ENCODE data around the gene CCDC92. TPM values are rescaled to one million over a fixed set of nuclear protein-coding genes. Genes with fewer than 3 reads are reported as not detected.

CCDC92 gene
- total and polyA plus RNA-seq, 2 donors (not counting 1 experiment from before 2014, with no cell fraction given): 26.6 to 36.2 TPM

DNA sequence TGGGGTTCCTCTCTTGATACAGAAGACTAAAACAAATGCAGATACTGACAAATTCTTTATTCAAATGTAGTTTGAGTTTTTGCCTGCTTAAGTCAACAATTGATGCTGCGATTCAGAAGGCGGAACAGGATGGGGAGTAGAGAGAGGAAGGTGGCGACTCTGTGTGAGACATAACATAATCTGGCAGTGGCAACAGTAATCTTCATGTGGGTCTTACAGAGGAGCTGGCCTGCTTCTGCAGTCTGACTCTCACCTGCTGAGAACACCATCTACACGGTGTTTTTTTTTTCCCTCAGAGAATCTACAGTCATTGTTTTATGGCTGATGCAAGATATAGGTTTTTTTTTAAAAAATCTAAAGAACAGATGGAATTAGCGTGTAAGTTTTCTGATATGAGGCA is 10.1 kb downstream of the CCDC92 start:
- ATAC-seq (ENCODE audit: low read depth) (no peak), DNase-seq (no peak)
- ChIA-PET CTCF (interaction anchor here (0.6 to 1.2 kb wide), 2 partner anchors 22 to 1079 kb away, joined by 3 to 4 read pairs; no protein-coding TSS in a partner anchor), POLR2A (no interaction called here)
- H3K4me2 ChIP-seq (replicated peaks; ENCODE audit: low read depth, low read length, poor library complexity, severe bottlenecking): no peak overlapping the region
- H3K4me1 ChIP-seq (ENCODE audit: control insufficient read depth in 2 of 2, insufficient read depth in 2 of 2, low read length in 2 of 2): no peaks in the 10 kb centered on the region
- H2AFZ ChIP-seq (ENCODE audit: insufficient read depth, low read depth, low read length, poor library complexity, severe bottlenecking): no peak overlapping the region
- no peaks in the 10 kb centered on the region for H3K27me3 ChIP-seq (replicated peaks in 1 of 4; ENCODE audit: control extremely low read depth in 1 of 4, control insufficient read depth in 3 of 4, insufficient read depth in 4 of 4, low read length in 3 of 4)
- no peaks in the 10 kb centered on the region for H3K9me3 ChIP-seq (ENCODE audit: control extremely low read depth in 1 of 3, control insufficient read depth in 2 of 3, insufficient read depth in 1 of 3, low read length in 2 of 3)
- H3K4me3 ChIP-seq (ENCODE audit: control extremely low read depth in 1 of 5, extremely low read depth in 1 of 5, insufficient read depth in 1 of 5, low read depth in 2 of 5, low read length in 4 of 5): no peak overlapping the region
- H3K27ac Mint-ChIP-seq: no peak overlapping the region
- H4K20me1 ChIP-seq (ENCODE audit: control insufficient read depth, insufficient read depth, low read length, poor library complexity, severe bottlenecking): no peaks in the 10 kb centered on the region
- peaks cover 11% of the 10 kb centered on the region for H3K79me2 ChIP-seq (ENCODE audit: control insufficient read depth, insufficient read depth, low read length)
- intact Hi-C loops (cut with micrococcal nuclease): no loop called here
- H3K4me1 Mint-ChIP-seq: no peaks in the 10 kb centered on the region
- WGBS (ENCODE audit: insufficient coverage): 97% methylated on average over 4 of the region's 5 CpGs
- no peaks in the 10 kb centered on the region for H3K9me3 Mint-ChIP-seq (ENCODE audit: insufficient read depth)
- no peak overlapping the region for H3K27ac ChIP-seq (ENCODE audit: low read length in 2 of 2)
- no peak overlapping the region for H3K4me3 Mint-ChIP-seq
- TF ChIP-seq, protein P1, sequence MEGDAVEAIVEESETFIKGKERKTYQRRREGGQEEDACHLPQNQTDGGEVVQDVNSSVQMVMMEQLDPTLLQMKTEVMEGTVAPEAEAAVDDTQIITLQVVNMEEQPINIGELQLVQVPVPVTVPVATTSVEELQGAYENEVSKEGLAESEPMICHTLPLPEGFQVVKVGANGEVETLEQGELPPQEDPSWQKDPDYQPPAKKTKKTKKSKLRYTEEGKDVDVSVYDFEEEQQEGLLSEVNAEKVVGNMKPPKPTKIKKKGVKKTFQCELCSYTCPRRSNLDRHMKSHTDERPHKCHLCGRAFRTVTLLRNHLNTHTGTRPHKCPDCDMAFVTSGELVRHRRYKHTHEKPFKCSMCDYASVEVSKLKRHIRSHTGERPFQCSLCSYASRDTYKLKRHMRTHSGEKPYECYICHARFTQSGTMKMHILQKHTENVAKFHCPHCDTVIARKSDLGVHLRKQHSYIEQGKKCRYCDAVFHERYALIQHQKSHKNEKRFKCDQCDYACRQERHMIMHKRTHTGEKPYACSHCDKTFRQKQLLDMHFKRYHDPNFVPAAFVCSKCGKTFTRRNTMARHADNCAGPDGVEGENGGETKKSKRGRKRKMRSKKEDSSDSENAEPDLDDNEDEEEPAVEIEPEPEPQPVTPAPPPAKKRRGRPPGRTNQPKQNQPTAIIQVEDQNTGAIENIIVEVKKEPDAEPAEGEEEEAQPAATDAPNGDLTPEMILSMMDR (IDR thresholded peaks at IDR 0.05): no peak
- TF ChIP-seq EZH2 (IDR thresholded peaks at IDR 0.05; ENCODE audit: borderline replicate concordance, insufficient read depth, low read depth, low read length, poor library complexity, severe bottlenecking): no peak
- no peaks in the 10 kb centered on the region for H3K27me3 Mint-ChIP-seq
- no peak overlapping the region for H3K9ac ChIP-seq (ENCODE audit: low read length)
- H3K36me3 ChIP-seq (replicated peaks in 1 of 2; ENCODE audit: control extremely low read depth in 1 of 2, control insufficient read depth in 1 of 2, extremely low read depth in 1 of 2, insufficient read depth in 2 of 2, low read length in 1 of 2): peaks cover 0 to 6% of the 10 kb centered on the region in 2 experiments

DNA sequence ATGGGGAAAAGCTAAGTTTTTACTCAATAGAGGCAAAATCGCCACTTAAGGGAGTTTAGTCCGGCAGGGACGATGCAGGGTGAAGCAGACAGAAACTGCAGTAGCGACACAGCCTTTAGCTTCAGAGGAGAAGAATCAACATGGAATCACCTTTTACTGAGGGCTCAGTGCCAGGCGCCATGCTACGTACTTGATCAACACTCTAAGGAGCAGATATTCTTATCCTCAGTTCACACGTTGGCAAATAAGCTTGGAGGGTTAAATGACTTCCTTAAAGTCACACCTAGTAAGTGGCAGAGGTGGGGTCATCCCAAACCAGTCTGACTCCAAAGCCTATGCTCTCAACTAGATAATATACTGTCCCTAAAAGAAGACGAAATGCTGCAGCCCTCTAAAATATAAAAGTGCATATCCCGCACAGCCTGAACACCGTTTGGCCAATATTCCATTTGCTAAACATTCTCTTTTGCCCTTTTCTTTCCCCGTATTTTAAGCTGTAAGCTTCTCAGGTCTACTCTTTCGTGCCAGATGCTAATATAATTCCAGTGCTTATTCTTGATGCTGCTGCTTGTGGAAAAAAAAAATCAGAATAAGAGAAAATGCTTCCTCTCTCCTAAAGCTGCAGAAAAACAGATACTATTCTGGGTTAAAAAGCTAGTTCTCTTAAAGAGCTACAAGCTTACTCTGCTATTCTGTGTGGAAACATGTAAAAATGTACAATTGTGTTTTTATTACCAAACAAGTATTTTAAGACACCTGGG is 10.9 kb downstream of the CCDC92 start:
- ATAC-seq (ENCODE audit: low read depth) (no peak), DNase-seq (no peak)
- Histone ChIP-seq H3K36me3 (replicated peaks in 1 of 2; ENCODE audit: control extremely low read depth in 1 of 2, control insufficient read depth in 1 of 2, extremely low read depth in 1 of 2, insufficient read depth in 2 of 2, low read length in 1 of 2) (peaks cover 0 to 6% of the 10 kb centered on the region in 2 experiments), H3K9me3 (ENCODE audit: control extremely low read depth in 1 of 3, control insufficient read depth in 2 of 3, insufficient read depth in 1 of 3, low read length in 2 of 3) (no peaks in the 10 kb centered on the region), H2AFZ (ENCODE audit: insufficient read depth, low read depth, low read length, poor library complexity, severe bottlenecking) (no peak overlapping the region), H3K4me1 (ENCODE audit: control insufficient read depth in 2 of 2, insufficient read depth in 2 of 2, low read length in 2 of 2) (no peaks in the 10 kb centered on the region), H3K79me2 (ENCODE audit: control insufficient read depth, insufficient read depth, low read length) (peaks cover 11% of the 10 kb centered on the region), H3K9ac (ENCODE audit: low read length) (no peak overlapping the region), H3K27me3 (replicated peaks in 1 of 4; ENCODE audit: control extremely low read depth in 1 of 4, control insufficient read depth in 3 of 4, insufficient read depth in 4 of 4, low read length in 3 of 4) (no peaks in the 10 kb centered on the region), H3K4me3 (ENCODE audit: control extremely low read depth in 1 of 5, extremely low read depth in 1 of 5, insufficient read depth in 1 of 5, low read depth in 2 of 5, low read length in 4 of 5) (no peak overlapping the region), H4K20me1 (ENCODE audit: control insufficient read depth, insufficient read depth, low read length, poor library complexity, severe bottlenecking) (no peaks in the 10 kb centered on the region), H3K4me2 (replicated peaks; ENCODE audit: low read depth, low read length, poor library complexity, severe bottlenecking) (no peak overlapping the region), H3K27ac (ENCODE audit: low read length in 2 of 2) (no peak overlapping the region)
- TF ChIP-seq EZH2 (IDR thresholded peaks at IDR 0.05; ENCODE audit: borderline replicate concordance, insufficient read depth, low read depth, low read length, poor library complexity, severe bottlenecking): no peak
- TF ChIP-seq, protein P1 (IDR thresholded peaks at IDR 0.05): no peak
- Mint-ChIP-seq H3K4me3 (no peak overlapping the region), H3K4me1 (no peaks in the 10 kb centered on the region), H3K27ac (no peak overlapping the region), H3K27me3 (no peaks in the 10 kb centered on the region), H3K9me3 (ENCODE audit: insufficient read depth) (no peaks in the 10 kb centered on the region)
- WGBS (ENCODE audit: insufficient coverage): 98% methylated on average over 7 of the region's 12 CpGs
- intact Hi-C loops (cut with micrococcal nuclease): no loop called here
- POLR2A ChIA-PET: no interaction called here
- CTCF ChIA-PET: interaction anchor here (0.6 to 1.2 kb wide), 2 partner anchors 22 to 1080 kb away, joined by 3 to 4 read pairs; no protein-coding TSS in a partner anchor
